Measurements from ENCODE around the gene MYO1D.

DNA sequence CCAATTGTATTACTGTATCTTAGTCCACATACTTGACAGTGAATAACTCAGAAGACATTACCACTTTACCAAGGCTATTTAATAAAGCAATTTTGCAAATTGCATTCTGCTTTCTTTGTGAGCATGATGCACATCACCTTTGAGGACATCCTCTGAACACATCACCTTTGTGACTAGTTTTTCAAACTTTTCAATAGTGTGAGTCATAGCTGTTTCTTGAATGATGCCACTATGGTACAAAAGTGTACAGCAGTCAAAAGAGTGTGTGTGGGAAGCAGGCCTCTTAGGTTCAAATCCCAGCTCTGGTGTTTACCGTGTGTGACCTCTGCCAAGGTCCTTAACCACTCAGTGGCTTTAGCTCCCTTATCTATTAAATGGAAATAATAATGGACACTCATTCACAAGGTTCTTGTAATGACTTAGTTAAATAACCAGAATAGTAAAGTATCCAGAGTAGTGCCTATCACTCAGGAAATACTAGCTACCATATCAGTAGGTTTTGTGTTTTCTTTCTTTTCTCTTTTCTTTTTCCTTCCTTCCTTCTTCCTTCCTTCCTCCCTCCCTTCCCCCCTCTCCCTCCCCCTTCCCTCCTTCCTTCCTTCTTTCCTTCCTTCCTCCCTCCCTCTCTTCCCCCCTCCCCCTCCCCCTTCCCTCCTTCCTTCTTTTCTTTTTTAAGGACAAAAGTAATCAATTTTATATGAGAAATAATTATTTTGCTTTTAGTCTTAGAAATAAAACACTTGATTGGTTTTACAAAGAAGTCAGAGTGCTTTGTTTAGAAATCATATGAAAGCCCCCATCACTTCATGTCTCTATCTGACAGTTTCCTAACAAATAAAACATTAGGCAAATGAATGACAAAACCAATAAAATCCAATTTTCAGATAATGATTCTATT is 178.9 kb downstream of the MYO1D start:
- TF ChIP-seq POLR2A (IDR thresholded peaks at IDR 0.05): no peak
- TF ChIP-seq, protein P1, sequence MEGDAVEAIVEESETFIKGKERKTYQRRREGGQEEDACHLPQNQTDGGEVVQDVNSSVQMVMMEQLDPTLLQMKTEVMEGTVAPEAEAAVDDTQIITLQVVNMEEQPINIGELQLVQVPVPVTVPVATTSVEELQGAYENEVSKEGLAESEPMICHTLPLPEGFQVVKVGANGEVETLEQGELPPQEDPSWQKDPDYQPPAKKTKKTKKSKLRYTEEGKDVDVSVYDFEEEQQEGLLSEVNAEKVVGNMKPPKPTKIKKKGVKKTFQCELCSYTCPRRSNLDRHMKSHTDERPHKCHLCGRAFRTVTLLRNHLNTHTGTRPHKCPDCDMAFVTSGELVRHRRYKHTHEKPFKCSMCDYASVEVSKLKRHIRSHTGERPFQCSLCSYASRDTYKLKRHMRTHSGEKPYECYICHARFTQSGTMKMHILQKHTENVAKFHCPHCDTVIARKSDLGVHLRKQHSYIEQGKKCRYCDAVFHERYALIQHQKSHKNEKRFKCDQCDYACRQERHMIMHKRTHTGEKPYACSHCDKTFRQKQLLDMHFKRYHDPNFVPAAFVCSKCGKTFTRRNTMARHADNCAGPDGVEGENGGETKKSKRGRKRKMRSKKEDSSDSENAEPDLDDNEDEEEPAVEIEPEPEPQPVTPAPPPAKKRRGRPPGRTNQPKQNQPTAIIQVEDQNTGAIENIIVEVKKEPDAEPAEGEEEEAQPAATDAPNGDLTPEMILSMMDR (IDR thresholded peaks at IDR 0.05): no peak
